H1 (cell line): ENCODE measurements around the gene OXNAD1. TPM values are rescaled to one million over a fixed set of nuclear protein-coding genes. Genes with fewer than 3 reads are reported as not detected.

Source experiments
- CTCF ChIA-PET: fragments of 300-600 bp; sonication (Branson Sonifier 250); formaldehyde crosslinking; loops from one replicate; lab custom pipeline; 2021; ENCODE audit not compliant: partially characterized antibody; lab: Charles Lee
- POLR2A ChIA-PET: fragments of 300-600 bp; sonication (Branson Sonifier 250); formaldehyde crosslinking; loops from one replicate; lab custom pipeline; 2021; ENCODE audit warnings: inconsistent platforms; ENCODE audit not compliant: partially characterized antibody; lab: Charles Lee
- DNase-seq, 2 experiments: peaks; one replicate each; pipeline versions ENCODE4 v3.0.0 to v3.0.0-alpha.2; 2010 to 2022; ENCODE audit warnings: low spot score in 2 of 2, low read depth in 1 of 2, mixed read lengths in 1 of 2
- FAIRE-seq: peaks from 2 replicates; lab custom pipeline; 2011; peaks lifted over from hg19 to GRCh38; lab: Jason Lieb, UNC
- H2AFZ ChIP-seq: 2 replicates; pipeline ENCODE4 v1.8.1; 2012; ENCODE audit warnings: low read length, inconsistent platforms
- H2AK5ac ChIP-seq: 2 replicates; pipeline ENCODE4 v1.6.1; 2013; ENCODE audit warnings: low read depth, low read length
- H2BK120ac ChIP-seq: replicated peaks from 2 replicates; pipeline ENCODE3; 2013; ENCODE audit warnings: low read depth, low read length, inconsistent platforms
- H2BK12ac ChIP-seq: 2 replicates; pipeline ENCODE4 v1.6.1; 2013; ENCODE audit warnings: low read depth, low read length
- H2BK15ac ChIP-seq: 2 replicates; pipeline ENCODE4 v1.6.1; 2013; ENCODE audit warnings: low read length
- H2BK20ac ChIP-seq: 2 replicates; pipeline ENCODE4 v1.6.1; 2013; ENCODE audit warnings: low read length
- H2BK5ac ChIP-seq: 2 replicates; pipeline ENCODE4 v1.6.1; 2013; ENCODE audit warnings: low read depth, low read length
- H3K14ac ChIP-seq: 2 replicates; pipeline ENCODE4 v1.6.1; 2013; ENCODE audit warnings: inconsistent platforms; ENCODE audit not compliant: insufficient read length
- H3K18ac ChIP-seq: 2 replicates; pipeline ENCODE4 v1.6.1; 2013; ENCODE audit warnings: low read length; ENCODE audit errors: extremely low read depth
- H3K23ac ChIP-seq: 2 replicates; pipeline ENCODE4 v1.6.1; 2013; ENCODE audit warnings: inconsistent platforms; ENCODE audit not compliant: insufficient read length
- H3K23me2 ChIP-seq: 2 replicates; pipeline ENCODE4 v1.6.1; 2013; ENCODE audit warnings: low read depth, low read length
- H3K27ac ChIP-seq: 2 replicates; pipeline ENCODE4 v1.6.1; 2011; ENCODE audit warnings: low read depth, low read length, inconsistent platforms
- H3K27me3 ChIP-seq, 4 experiments: replicated peaks in 1 of 4; 1 replicate in 1 of 4; 2 replicates in 3 of 4; pipeline versions ENCODE4 v1.6.1 to v1.8.1; 2011 to 2013; ENCODE audit warnings: low read length in 3 of 4, mild to moderate bottlenecking in 3 of 4, inconsistent platforms in 2 of 4, mixed read lengths in 2 of 4, moderate library complexity in 1 of 4; ENCODE audit not compliant: control insufficient read depth in 3 of 4, insufficient read depth in 3 of 4; ENCODE audit errors: extremely low read depth in 1 of 4
- H3K36me3 ChIP-seq, 4 experiments: 2 replicates each; pipeline versions ENCODE4 v1.6.1 to v1.8.1; 2011 to 2013; ENCODE audit warnings: mild to moderate bottlenecking in 4 of 4, low read length in 3 of 4, moderate library complexity in 2 of 4, control low read depth in 1 of 4, inconsistent platforms in 1 of 4; ENCODE audit not compliant: insufficient read depth in 4 of 4, control insufficient read depth in 2 of 4
- H3K4ac ChIP-seq: replicated peaks from 2 replicates; pipeline ENCODE3; 2013; ENCODE audit warnings: low read length, low read depth, mixed read lengths, inconsistent platforms; ENCODE audit not compliant: insufficient read length
- H3K4me1 ChIP-seq, 4 experiments: replicated peaks in 1 of 4; 1 replicate in 1 of 4; 2 replicates in 3 of 4; pipeline versions ENCODE4 v1.6.1 to v1.8.1; 2011 to 2013; ENCODE audit warnings: low read length in 3 of 4, inconsistent platforms in 2 of 4, mixed read lengths in 1 of 4; ENCODE audit not compliant: insufficient read depth in 4 of 4, control insufficient read depth in 3 of 4
- H3K4me2 ChIP-seq, 2 experiments: 2 replicates each; pipeline versions ENCODE4 v1.6.1 to v1.8.1; 2011 to 2013; ENCODE audit warnings: low read depth in 2 of 2, low read length in 2 of 2, control low read depth in 1 of 2, inconsistent platforms in 1 of 2, mild to moderate bottlenecking in 1 of 2; ENCODE audit not compliant: insufficient read depth in 1 of 2
- H3K4me3 ChIP-seq, 4 experiments: fragments of 200-600, 300-600 bp in 1 of 4; sonication (generic), shearing (Covaris generic), sonication (Bioruptor Twin) in 1 of 4; 2 replicates each; pipeline versions ENCODE4 v1.5.1 to v1.8.1; 2011 to 2016; ENCODE audit warnings: low read length in 4 of 4, low read depth in 3 of 4, control low read depth in 2 of 4, inconsistent platforms in 2 of 4, mild to moderate bottlenecking in 2 of 4, mixed read lengths in 1 of 4, moderate library complexity in 1 of 4; ENCODE audit not compliant: insufficient read depth in 2 of 4; ENCODE audit errors: extremely low read depth in 1 of 4
- H3K56ac ChIP-seq: replicated peaks from 2 replicates; pipeline ENCODE3; 2013; ENCODE audit warnings: low read depth, mild to moderate bottlenecking, mixed read lengths, low read length, inconsistent platforms; ENCODE audit not compliant: insufficient read length
- H3K79me1 ChIP-seq: 2 replicates; pipeline ENCODE4 v1.6.1; 2013; ENCODE audit warnings: low read depth, low read length, control low read depth
- H3K79me2 ChIP-seq, 2 experiments: 2 replicates each; pipeline versions ENCODE4 v1.6.1 to v1.8.1; 2012 to 2013; ENCODE audit warnings: low read length in 2 of 2, mild to moderate bottlenecking in 2 of 2, inconsistent platforms in 1 of 2; ENCODE audit not compliant: insufficient read depth in 2 of 2, control insufficient read depth in 1 of 2
- H3K9ac ChIP-seq, 4 experiments: replicated peaks in 1 of 4; 1 replicate in 1 of 4; 2 replicates in 3 of 4; pipeline versions ENCODE4 v1.6.1 to v1.8.1; 2011 to 2013; ENCODE audit warnings: low read depth in 3 of 4, low read length in 3 of 4, control low read depth in 2 of 4, mild to moderate bottlenecking in 2 of 4, moderate library complexity in 2 of 4, inconsistent platforms in 1 of 4; ENCODE audit errors: extremely low read depth in 1 of 4
- H3K9me3 ChIP-seq, 2 experiments: 2 replicates each; pipeline versions ENCODE4 v1.6.1 to v1.8.1; 2012 to 2013; ENCODE audit warnings: mild to moderate bottlenecking in 2 of 2, moderate library complexity in 2 of 2, control low read depth in 1 of 2, inconsistent platforms in 1 of 2, low read depth in 1 of 2, low read length in 1 of 2, mixed read lengths in 1 of 2; ENCODE audit not compliant: insufficient read depth in 2 of 2
- H4K20me1 ChIP-seq, 2 experiments: replicated peaks in 1 of 2; 2 replicates each; pipeline versions ENCODE3 to v1.8.1; 2011 to 2013; ENCODE audit warnings: inconsistent platforms in 2 of 2, low read length in 2 of 2, mild to moderate bottlenecking in 1 of 2; ENCODE audit not compliant: insufficient read depth in 2 of 2, control insufficient read depth in 1 of 2
- H4K5ac ChIP-seq: 2 replicates; pipeline ENCODE4 v1.6.1; 2013; ENCODE audit warnings: low read length, low read depth, mixed read lengths, inconsistent platforms; ENCODE audit not compliant: insufficient read length
- H4K8ac ChIP-seq: 2 replicates; pipeline ENCODE4 v1.8.0; 2013; ENCODE audit warnings: mild to moderate bottlenecking, moderate library complexity, low read length, inconsistent platforms; ENCODE audit not compliant: insufficient read depth; ENCODE audit errors: extremely low read depth
- H4K91ac ChIP-seq: replicated peaks from 2 replicates; pipeline ENCODE3; 2013; ENCODE audit warnings: low read length, mixed read lengths, inconsistent platforms; ENCODE audit not compliant: insufficient read length
- BACH1 ChIP-seq: IDR thresholded peaks from 2 replicates; pipeline ENCODE4 v1.6.1; 2012; ENCODE audit warnings: low read length, improper control_type of control experiment
- CBX5 ChIP-seq: fragments of 300-800, 300-1000 bp; sonication (generic); IDR thresholded peaks from 2 replicates; pipeline ENCODE4 v1.7.1; 2016; ENCODE audit warnings: antibody characterized with exemption, low read length, low read depth
- CEBPB ChIP-seq: IDR thresholded peaks from 2 replicates; pipeline ENCODE4 v1.6.1; 2012; ENCODE audit warnings: low read depth, low read length
- CREB1 ChIP-seq: IDR thresholded peaks from 2 replicates; pipeline ENCODE4 v1.6.1; 2012; ENCODE audit warnings: inconsistent platforms
- CTBP2 ChIP-seq: IDR thresholded peaks from 2 replicates; pipeline ENCODE4 v1.7.0; 2011; ENCODE audit warnings: borderline replicate concordance, mild to moderate bottlenecking, moderate library complexity, mixed read lengths, low read length; ENCODE audit not compliant: insufficient read depth, insufficient read length
- EGR1 ChIP-seq: IDR thresholded peaks from 2 replicates; pipeline ENCODE4 v1.6.1; 2011; ENCODE audit warnings: low read depth, low read length, borderline replicate concordance
- KDM5A ChIP-seq: fragments of 200-600 bp; IDR thresholded peaks from 2 replicates; pipeline ENCODE4 v1.7.1; 2012; ENCODE audit warnings: mild to moderate bottlenecking, low read length, inconsistent platforms, mixed read lengths
- MAFK ChIP-seq: IDR thresholded peaks from 2 replicates; pipeline ENCODE4 v1.6.1; 2012; ENCODE audit warnings: low read depth, mild to moderate bottlenecking, improper control_type of control experiment, low read length
- NRF1 ChIP-seq: IDR thresholded peaks from 2 replicates; pipeline ENCODE4 v1.6.1; 2011; ENCODE audit warnings: mild to moderate bottlenecking, low read depth, low read length, improper control_type of control experiment
- POU5F1 ChIP-seq: IDR thresholded peaks from 2 replicates; pipeline ENCODE4 v1.6.1; 2011; ENCODE audit warnings: low read depth, mild to moderate bottlenecking, low read length, moderate library complexity
- RBBP5 ChIP-seq: IDR thresholded peaks from 2 replicates; pipeline ENCODE4 v1.7.1; 2012; ENCODE audit warnings: low read depth, mild to moderate bottlenecking, inconsistent platforms, low read length, moderate library complexity, borderline replicate concordance
- SIN3A ChIP-seq, 2 experiments: IDR thresholded peaks in 1 of 2; conservative IDR thresholded peaks in 1 of 2; 2 replicates each; pipeline ENCODE4 v1.6.1; 2011 to 2012; ENCODE audit warnings: low read length in 2 of 2, improper control_type of control experiment in 1 of 2, low read depth in 1 of 2, mild to moderate bottlenecking in 1 of 2
- SP1 ChIP-seq: IDR thresholded peaks from 2 replicates; pipeline ENCODE4 v1.6.1; 2011; ENCODE audit warnings: low read depth, low read length
- SRF ChIP-seq: IDR thresholded peaks from 2 replicates; pipeline ENCODE4 v1.6.1; 2011; ENCODE audit warnings: mild to moderate bottlenecking, low read depth, low read length, moderate library complexity
- TBP ChIP-seq: IDR thresholded peaks from 2 replicates; pipeline ENCODE4 v1.6.1; 2011; ENCODE audit warnings: low read depth, low read length, improper control_type of control experiment
- ZNF274 ChIP-seq: IDR thresholded peaks from 2 replicates; pipeline ENCODE4 v1.7.0; 2012; ENCODE audit warnings: low read length, borderline replicate concordance; ENCODE audit errors: extremely low read depth
- WGBS, 2 experiments: shearing (Covaris generic) in 1 of 2; methylation state at CpG; one replicate each; pipeline versions ENCODE4 v1.1.6 to v1.1.7; 2013 to 2015; ENCODE audit warnings: low lambda C conversion rate in 2 of 2, mixed read lengths in 2 of 2, inconsistent platforms in 1 of 2, low coverage in 1 of 2, missing lambda C conversion rate in 1 of 2; ENCODE audit not compliant: insufficient replicate concordance in 2 of 2, insufficient coverage in 1 of 2, insufficient read length in 1 of 2; ENCODE audit errors: extremely low coverage in 1 of 2, missing lambda C conversion rate in 1 of 2; 5-methylcytosine and 5-hydroxymethylcytosine counted together
- polyA plus RNA-seq, 7 experiments: library from polyadenylated mRNA; depleted of rRNA in 3 of 7; stranded (reverse) in 5 of 7; unstranded in 2 of 7; fragments of >200 nt in 5 of 7; fragments of 200-250 nt in 2 of 7; gene quantifications; 1 replicate in 5 of 7; 2 replicates in 1 of 7; 4 replicates in 1 of 7; pipeline versions ENCODE4 v1.2.1 to v1.2.3, GENCODE V29; 2011 to 2013; ENCODE audit warnings: missing spikeins in 2 of 7, mixed read lengths in 2 of 7
- total RNA-seq: library from RNA; stranded (reverse); fragmentation: NEBNext Ultra II Directional; extraction: Animal tissue kit (Norgen Biotek cat#: 25700); gene quantifications from 2 replicates; pipeline ENCODE4 v1.2.1, GENCODE V29; 2021

OXNAD1 gene
- total and polyA plus RNA-seq, 2 of the 8 experiments (the other 6 are each of a cell fraction or from before 2014, with no cell fraction given): 14.9 to 24.8 TPM

GRCh38 chr3:16322189-16322588 is 57.2 kb downstream of the OXNAD1 start:
- Histone ChIP-seq H3K14ac (no peak overlapping the region), H3K4ac (no peak overlapping the region), H3K18ac (no peak overlapping the region), H3K23me2 (no peaks in the 10 kb centered on the region), H3K4me3 (no peak overlapping the region), H3K27me3 (no peaks in the 10 kb centered on the region), H2BK5ac (no peak overlapping the region), H3K23ac (no peak overlapping the region), H4K5ac (no peak overlapping the region), H2AK5ac (no peak overlapping the region), H4K91ac (no peak overlapping the region), H3K79me1 (no peaks in the 10 kb centered on the region), H2BK20ac (no peak overlapping the region), H3K4me2 (no peak overlapping the region), H2BK15ac (no peak overlapping the region), H3K79me2 (no peaks in the 10 kb centered on the region), H4K8ac (no peak overlapping the region), H3K27ac (no peak overlapping the region), H3K4me1 (no peaks in the 10 kb centered on the region), H2AFZ (no peak overlapping the region), H3K56ac (no peak overlapping the region), H3K9ac (no peak overlapping the region), H3K9me3 (no peaks in the 10 kb centered on the region), H2BK12ac (no peak overlapping the region), H2BK120ac (no peak overlapping the region), H4K20me1 (peaks cover 0 to 1% of the 10 kb centered on the region in 2 experiments), H3K36me3 (peaks cover 0 to 6% (median 2%) of the 10 kb centered on the region in 4 experiments; a peak in 3 of 8 replicates)
- CTCF ChIA-PET: interaction anchor here (1.0 to 6.8 kb wide), 4 partner anchors 10 to 268 kb away, joined by 4 to 106 read pairs (median 5); no protein-coding TSS in a partner anchor
- WGBS, 2 experiments: 91% methylated on average over 5 of the region's 5 CpGs; no CpG with 5 or more reads in 1 of the 2 experiments
- POLR2A ChIA-PET: interaction anchor here (1.3 kb wide), 1 partner anchor 12 kb away, joined by 3 read pairs; no protein-coding TSS in a partner anchor
- no peak for DNase-seq
- no peak for FAIRE-seq
- no peak for TF ChIP-seq SP1
- TF ChIP-seq MAFK: no peak
- no peak for TF ChIP-seq POU5F1
- no peak for TF ChIP-seq CREB1
- TF ChIP-seq KDM5A: no peak
- no peak for TF ChIP-seq NRF1
- TF ChIP-seq SRF: no peak
- TF ChIP-seq CEBPB: no peak
- TF ChIP-seq ZNF274: no peak
- TF ChIP-seq CBX5: no peak
- TF ChIP-seq CTBP2: no peak
- TF ChIP-seq EGR1: no peak
- TF ChIP-seq SIN3A (conservative IDR thresholded peaks at IDR 0.05 in 1 of 2, IDR thresholded peaks at IDR 0.05 in 1 of 2; ENCODE audit: low read depth in 1 of 2, low read length in 2 of 2): no peak
- TF ChIP-seq TBP: no peak
- no peak for TF ChIP-seq RBBP5
- TF ChIP-seq BACH1: no peak
